SK-N-SH (cell line): Measurements from ENCODE around the gene CCDC80.
A peak's percentile ranks its signal among the peaks of the same experiment; 100 is the strongest.

Experiments
- EP300 ChIP-seq, 2 experiments: IDR thresholded peaks; 2 replicates each; pipeline versions ENCODE4 v1.4.0 to v1.6.1; 2012; ENCODE audit warnings: borderline replicate concordance in 1 of 2, low read depth in 1 of 2, low read length in 1 of 2
- POLR2AphosphoS5 ChIP-seq: IDR thresholded peaks from 2 replicates; pipeline ENCODE4 v1.6.1; 2012; ENCODE audit warnings: low read depth, low read length
- RXRA ChIP-seq: IDR thresholded peaks from 2 replicates; pipeline ENCODE4 v1.4.0; 2012; ENCODE audit warnings: low read depth, mild to moderate bottlenecking, borderline replicate concordance
- TF ChIP-seq, protein P1 (sequence below): fragments of 200-600 bp; sonication (generic); IDR thresholded peaks from 2 replicates; pipeline ENCODE4 v1.6.1; 2017; ENCODE audit warnings: antibody characterized with exemption, mild to moderate bottlenecking, moderate library complexity
- TF ChIP-seq, protein P2 (sequence below): IDR thresholded peaks from 2 replicates; pipeline ENCODE4 v1.6.1; 2012; ENCODE audit warnings: mild to moderate bottlenecking, low read depth, low read length, moderate library complexity

GRCh38 chr3:112681822-112682325, 40.9 kb upstream of the CCDC80 start:
- TF ChIP-seq EP300 (IDR thresholded peaks at IDR 0.05; ENCODE audit: borderline replicate concordance in 1 of 2, low read depth in 1 of 2, low read length in 1 of 2) (peak; percentile 45 to 75; a peak in 3 of 4 replicates), RXRA (peak; percentile 51; the same call in 1 of the 2 replicates), POLR2AphosphoS5 (peak; percentile 79; the same call in 1 of the 2 replicates)
- TF ChIP-seq, protein P1, sequence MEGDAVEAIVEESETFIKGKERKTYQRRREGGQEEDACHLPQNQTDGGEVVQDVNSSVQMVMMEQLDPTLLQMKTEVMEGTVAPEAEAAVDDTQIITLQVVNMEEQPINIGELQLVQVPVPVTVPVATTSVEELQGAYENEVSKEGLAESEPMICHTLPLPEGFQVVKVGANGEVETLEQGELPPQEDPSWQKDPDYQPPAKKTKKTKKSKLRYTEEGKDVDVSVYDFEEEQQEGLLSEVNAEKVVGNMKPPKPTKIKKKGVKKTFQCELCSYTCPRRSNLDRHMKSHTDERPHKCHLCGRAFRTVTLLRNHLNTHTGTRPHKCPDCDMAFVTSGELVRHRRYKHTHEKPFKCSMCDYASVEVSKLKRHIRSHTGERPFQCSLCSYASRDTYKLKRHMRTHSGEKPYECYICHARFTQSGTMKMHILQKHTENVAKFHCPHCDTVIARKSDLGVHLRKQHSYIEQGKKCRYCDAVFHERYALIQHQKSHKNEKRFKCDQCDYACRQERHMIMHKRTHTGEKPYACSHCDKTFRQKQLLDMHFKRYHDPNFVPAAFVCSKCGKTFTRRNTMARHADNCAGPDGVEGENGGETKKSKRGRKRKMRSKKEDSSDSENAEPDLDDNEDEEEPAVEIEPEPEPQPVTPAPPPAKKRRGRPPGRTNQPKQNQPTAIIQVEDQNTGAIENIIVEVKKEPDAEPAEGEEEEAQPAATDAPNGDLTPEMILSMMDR: no peak
- TF ChIP-seq, protein P2, sequence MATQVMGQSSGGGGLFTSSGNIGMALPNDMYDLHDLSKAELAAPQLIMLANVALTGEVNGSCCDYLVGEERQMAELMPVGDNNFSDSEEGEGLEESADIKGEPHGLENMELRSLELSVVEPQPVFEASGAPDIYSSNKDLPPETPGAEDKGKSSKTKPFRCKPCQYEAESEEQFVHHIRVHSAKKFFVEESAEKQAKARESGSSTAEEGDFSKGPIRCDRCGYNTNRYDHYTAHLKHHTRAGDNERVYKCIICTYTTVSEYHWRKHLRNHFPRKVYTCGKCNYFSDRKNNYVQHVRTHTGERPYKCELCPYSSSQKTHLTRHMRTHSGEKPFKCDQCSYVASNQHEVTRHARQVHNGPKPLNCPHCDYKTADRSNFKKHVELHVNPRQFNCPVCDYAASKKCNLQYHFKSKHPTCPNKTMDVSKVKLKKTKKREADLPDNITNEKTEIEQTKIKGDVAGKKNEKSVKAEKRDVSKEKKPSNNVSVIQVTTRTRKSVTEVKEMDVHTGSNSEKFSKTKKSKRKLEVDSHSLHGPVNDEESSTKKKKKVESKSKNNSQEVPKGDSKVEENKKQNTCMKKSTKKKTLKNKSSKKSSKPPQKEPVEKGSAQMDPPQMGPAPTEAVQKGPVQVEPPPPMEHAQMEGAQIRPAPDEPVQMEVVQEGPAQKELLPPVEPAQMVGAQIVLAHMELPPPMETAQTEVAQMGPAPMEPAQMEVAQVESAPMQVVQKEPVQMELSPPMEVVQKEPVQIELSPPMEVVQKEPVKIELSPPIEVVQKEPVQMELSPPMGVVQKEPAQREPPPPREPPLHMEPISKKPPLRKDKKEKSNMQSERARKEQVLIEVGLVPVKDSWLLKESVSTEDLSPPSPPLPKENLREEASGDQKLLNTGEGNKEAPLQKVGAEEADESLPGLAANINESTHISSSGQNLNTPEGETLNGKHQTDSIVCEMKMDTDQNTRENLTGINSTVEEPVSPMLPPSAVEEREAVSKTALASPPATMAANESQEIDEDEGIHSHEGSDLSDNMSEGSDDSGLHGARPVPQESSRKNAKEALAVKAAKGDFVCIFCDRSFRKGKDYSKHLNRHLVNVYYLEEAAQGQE: no peak
